ENCODE results near the gene ADGRA3. TPM values are rescaled to one million over a fixed set of nuclear protein-coding genes. Genes with fewer than 3 reads are reported as not detected.

Gene ADGRA3
- total RNA-seq, 1 donor from 2014 or later: 24.8 TPM

DNA sequence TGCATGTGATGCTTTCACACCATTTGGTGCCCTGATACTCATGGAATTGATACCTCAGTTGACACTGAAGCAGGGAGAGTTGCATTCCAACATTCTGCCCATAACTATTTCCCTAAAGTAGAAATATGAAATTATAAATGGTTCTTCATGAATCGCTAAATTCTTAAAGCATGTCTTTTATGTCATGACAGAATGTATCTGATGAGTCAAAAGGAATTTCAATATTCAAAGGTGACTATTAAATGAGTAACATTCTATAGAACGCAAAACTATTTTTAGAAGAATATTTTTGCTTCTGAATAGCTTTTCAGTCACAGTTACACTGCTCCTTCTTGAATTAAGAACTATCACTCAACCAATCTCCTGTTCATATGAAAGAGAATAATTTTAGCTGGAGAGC is 152.8 kb downstream of the ADGRA3 start:
- no peak for DNase-seq (ENCODE audit: low spot score)

GRCh38 chr4:22356987-22357596 is 158.8 kb downstream of the ADGRA3 start:
- DNase-seq (ENCODE audit: low spot score): no peak

DNA sequence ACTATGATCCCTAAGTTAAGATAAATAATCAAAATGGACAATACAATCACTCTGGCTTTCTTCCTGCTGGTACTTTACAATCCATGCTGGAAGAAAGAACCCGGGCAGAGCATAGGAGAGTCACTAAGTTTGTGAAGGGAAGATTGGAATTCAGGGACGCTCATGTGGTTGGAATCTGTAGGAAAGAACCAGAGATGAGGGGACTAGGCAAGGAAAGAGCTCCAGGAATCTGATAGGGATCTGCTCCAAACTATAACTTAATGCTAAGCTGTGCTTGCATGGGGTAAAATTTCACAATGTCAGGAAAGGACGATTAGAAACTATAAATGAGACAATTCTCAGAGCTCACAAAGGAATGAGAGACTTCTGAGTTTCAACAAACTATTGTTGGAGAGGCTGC is 167.5 kb downstream of the ADGRA3 start:
- no peak for DNase-seq (ENCODE audit: low spot score)

- DNase-seq (ENCODE audit: low spot score): no peak
These were observed 170.2 kb downstream of the ADGRA3 start for GRCh38 chr4:22345678-22346077.

DNA sequence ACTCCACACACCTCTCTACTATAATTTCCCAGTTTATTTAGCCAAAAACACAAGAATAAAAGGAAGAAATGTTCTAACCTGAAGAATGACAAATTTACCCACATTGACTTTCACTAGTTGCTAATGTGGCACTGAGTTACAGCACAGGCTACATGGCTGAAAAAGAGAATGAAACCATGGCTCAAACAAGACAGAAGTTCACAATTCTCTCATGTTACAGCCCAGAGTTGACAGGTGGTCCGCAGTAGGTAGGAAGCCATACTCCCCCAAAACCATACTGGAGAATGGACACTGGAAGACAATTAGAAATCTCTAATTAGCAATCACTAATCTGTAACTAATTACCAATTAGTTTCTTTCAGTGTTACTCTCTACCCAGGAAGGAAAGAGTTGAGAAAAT is 170.8 kb downstream of the ADGRA3 start:
- DNase-seq (ENCODE audit: low spot score): no peak

GRCh38 chr4:22343606-22344005 is 172.3 kb downstream of the ADGRA3 start:
- no peak for DNase-seq (ENCODE audit: low spot score)

- DNase-seq (ENCODE audit: low spot score): no peak
These were observed 176.4 kb downstream of the ADGRA3 start for GRCh38 chr4:22339491-22339890.

- no peak for DNase-seq (ENCODE audit: low spot score)
These were observed 177.1 kb downstream of the ADGRA3 start for GRCh38 chr4:22338796-22339195.

Other genes starting within 250 kb of the ADGRA3 start
- gene GBA3, start 176.9 kb upstream of the ADGRA3 start, total RNA-seq: 0.44 TPM